GM19463 (cell line): ENCODE results near the gene MACROD1.

Experiments used
- ATAC-seq: cut with Tn5 transposase; IDR thresholded peaks from one replicate; pipeline ENCODE4 v1.9.1; 2021; ENCODE audit warnings: mild to moderate bottlenecking, moderate library complexity; ENCODE audit not compliant: unreplicated experiment

Gene MACROD1

GRCh38 chr11:64152841-64153691 is 12.8 kb downstream of the MACROD1 start:
- ATAC-seq, result peak; percentile 67

GRCh38 chr11:64151337-64151736 is 14.6 kb downstream of the MACROD1 start:
- ATAC-seq, result no peak

- ATAC-seq, result no peak
Measured at GRCh38 chr11:64150481-64151239, 15.3 kb downstream of the MACROD1 start.

GRCh38 chr11:64150051-64150450 is 15.9 kb downstream of the MACROD1 start:
- no peak for ATAC-seq

- no peak for ATAC-seq
Measured at GRCh38 chr11:64148917-64149617, 16.8 kb downstream of the MACROD1 start.

- no peak for ATAC-seq
Measured at GRCh38 chr11:64148226-64148916, 17.5 kb downstream of the MACROD1 start.

- no peak for ATAC-seq
Measured at GRCh38 chr11:64146036-64146955, 19.6 kb downstream of the MACROD1 start.

GRCh38 chr11:64144587-64145472 is 21.1 kb downstream of the MACROD1 start:
- ATAC-seq, result no peak

- ATAC-seq, result no peak
Measured at GRCh38 chr11:64141081-64141783, 24.7 kb downstream of the MACROD1 start.

- no peak for ATAC-seq
Measured at GRCh38 chr11:64140082-64140481, 25.8 kb downstream of the MACROD1 start.

- no peak for ATAC-seq
Measured at GRCh38 chr11:64139049-64139448, 26.9 kb downstream of the MACROD1 start.

- no peak for ATAC-seq
Measured at GRCh38 chr11:64138398-64138797, 27.5 kb downstream of the MACROD1 start.

GRCh38 chr11:64136765-64137441 is 29.0 kb downstream of the MACROD1 start:
- ATAC-seq, result no peak

GRCh38 chr11:64135711-64136110 is 30.2 kb downstream of the MACROD1 start:
- no peak for ATAC-seq

GRCh38 chr11:64134963-64135362 is 30.9 kb downstream of the MACROD1 start:
- ATAC-seq, result no peak

- no peak for ATAC-seq
Measured at GRCh38 chr11:64132982-64133705, 32.8 kb downstream of the MACROD1 start.

GRCh38 chr11:64132191-64132771 is 33.6 kb downstream of the MACROD1 start:
- no peak for ATAC-seq
